Measurements from ENCODE around the gene RASGRF1. TPM values are rescaled to one million over a fixed set of nuclear protein-coding genes. Genes with fewer than 3 reads are reported as not detected.

RASGRF1 gene
- total RNA-seq, 1 experiment from 2014 or later = 1.6 TPM

GRCh38 chr15:78949461-78949860 lies 141.1 kb downstream of the RASGRF1 start:
- in situ Hi-C loops (cut with HindIII; ENCODE audit: low sequenced_read_pairs) = no loop called here
- no peak for DNase-seq (ENCODE audit: low spot score)

- in situ Hi-C loops (cut with HindIII; ENCODE audit: low sequenced_read_pairs) = no loop called here
- DNase-seq (ENCODE audit: low spot score) = no peak
These were observed 143.1 kb downstream of the RASGRF1 start for GRCh38 chr15:78947506-78947905.

- DNase-seq (ENCODE audit: low spot score) = no peak
- in situ Hi-C loops (cut with HindIII; ENCODE audit: low sequenced_read_pairs) = no loop called here
These were observed 144.1 kb downstream of the RASGRF1 start for GRCh38 chr15:78946493-78946892.

- peak; percentile 61 for DNase-seq (ENCODE audit: low spot score)
- in situ Hi-C loops (cut with HindIII; ENCODE audit: low sequenced_read_pairs) = no loop called here
These were observed 145.7 kb downstream of the RASGRF1 start, which contains the start of gene CTSH for GRCh38 chr15:78944669-78945407. Gene CTSH, minus strand, starts transcription at chr15:78945046. Its CDS starts 65 bp downstream, at chr15:78944981.

- DNase-seq (ENCODE audit: low spot score) = peak; percentile 24
- in situ Hi-C loops (cut with HindIII; ENCODE audit: low sequenced_read_pairs) = no loop called here
These were observed 146.4 kb downstream of the RASGRF1 start for GRCh38 chr15:78944202-78944625.

GRCh38 chr15:78943692-78944091 lies 146.9 kb downstream of the RASGRF1 start:
- in situ Hi-C loops (cut with HindIII; ENCODE audit: low sequenced_read_pairs) = no loop called here
- no peak for DNase-seq (ENCODE audit: low spot score)

- in situ Hi-C loops (cut with HindIII; ENCODE audit: low sequenced_read_pairs) = no loop called here
These were observed 147.8 kb downstream of the RASGRF1 start for GRCh38 chr15:78942741-78943140.

GRCh38 chr15:78938658-78939488 lies 151.7 kb downstream of the RASGRF1 start:
- in situ Hi-C loops (cut with HindIII; ENCODE audit: low sequenced_read_pairs) = no loop called here
- DNase-seq (ENCODE audit: low spot score) = no peak

More at GRCh38 chr15:78942741-78943140, 147.8 kb downstream of the RASGRF1 start:
- no peak for DNase-seq (ENCODE audit: low spot score)

- DNase-seq (ENCODE audit: low spot score) = no peak
- in situ Hi-C loops (cut with HindIII; ENCODE audit: low sequenced_read_pairs) = no loop called here
These were observed 153.3 kb downstream of the RASGRF1 start for GRCh38 chr15:78937132-78937739.

- no peak for DNase-seq (ENCODE audit: low spot score)
- in situ Hi-C loops (cut with HindIII; ENCODE audit: low sequenced_read_pairs) = no loop called here
These were observed 155.9 kb downstream of the RASGRF1 start for GRCh38 chr15:78934655-78935023.

- DNase-seq (ENCODE audit: low spot score) = no peak
- in situ Hi-C loops (cut with HindIII; ENCODE audit: low sequenced_read_pairs) = no loop called here
These were observed 156.5 kb downstream of the RASGRF1 start for GRCh38 chr15:78933823-78934654.

- in situ Hi-C loops (cut with HindIII; ENCODE audit: low sequenced_read_pairs) = no loop called here
- no peak for DNase-seq (ENCODE audit: low spot score)
These were observed 157.3 kb downstream of the RASGRF1 start for GRCh38 chr15:78933187-78933822.

GRCh38 chr15:78932258-78932808 lies 158.2 kb downstream of the RASGRF1 start:
- DNase-seq (ENCODE audit: low spot score) = peak; percentile 65
- in situ Hi-C loops (cut with HindIII; ENCODE audit: low sequenced_read_pairs) = no loop called here

GRCh38 chr15:78931439-78932257 lies 158.9 kb downstream of the RASGRF1 start:
- in situ Hi-C loops (cut with HindIII; ENCODE audit: low sequenced_read_pairs) = no loop called here
- no peak for DNase-seq (ENCODE audit: low spot score)

- DNase-seq (ENCODE audit: low spot score) = peak; percentile 60
- in situ Hi-C loops (cut with HindIII; ENCODE audit: low sequenced_read_pairs) = no loop called here
These were observed 159.8 kb downstream of the RASGRF1 start for GRCh38 chr15:78930577-78931388.

GRCh38 chr15:78929536-78930264 lies 160.9 kb downstream of the RASGRF1 start:
- in situ Hi-C loops (cut with HindIII; ENCODE audit: low sequenced_read_pairs) = no loop called here
- no peak for DNase-seq (ENCODE audit: low spot score)

All from G401 (cell line).